Occipital lobe (tissue), 2 donors: ENCODE measurements around the gene CGB2. TPM values are rescaled to one million over a fixed set of nuclear protein-coding genes. Genes with fewer than 3 reads are reported as not detected.
"Not testable (repeated sequence)": the region's sequence is repeated elsewhere in the genome, so short reads cannot be mapped to it uniquely, and the experiment has no call there.

Source experiments
- DNase-seq: peaks from one replicate; lab custom pipeline; 2025; lab: John Stamatoyannopoulos, UW
- total RNA-seq: library from RNA; depleted of rRNA; stranded (reverse); fragments of >200 nt; gene quantifications from one replicate; pipeline ENCODE4 v1.2.3, GENCODE V29; 2014

The CGB2 gene
- total RNA-seq, 1 donor from 2014 or later, result not detected

DNA sequence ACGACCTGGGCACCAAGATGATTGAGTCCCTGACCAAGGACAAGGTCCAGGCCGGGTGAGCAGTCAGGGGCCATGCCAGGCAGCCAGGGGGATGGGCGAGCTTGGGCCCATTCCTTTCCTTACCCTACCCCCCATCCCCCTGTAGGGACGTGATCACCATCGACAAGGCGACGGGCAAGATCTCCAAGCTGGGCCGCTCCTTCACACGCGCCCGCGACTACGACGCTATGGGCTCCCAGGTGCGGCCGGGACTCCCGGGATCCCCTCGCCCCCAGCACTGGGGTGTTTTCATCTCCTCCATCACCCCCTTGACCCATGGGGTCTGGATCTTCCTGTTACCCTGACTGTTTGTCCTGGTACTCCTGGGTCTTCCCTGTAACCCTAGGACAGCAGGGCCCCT is 21.9 kb upstream of the CGB2 start:
- no peak for DNase-seq

DNA sequence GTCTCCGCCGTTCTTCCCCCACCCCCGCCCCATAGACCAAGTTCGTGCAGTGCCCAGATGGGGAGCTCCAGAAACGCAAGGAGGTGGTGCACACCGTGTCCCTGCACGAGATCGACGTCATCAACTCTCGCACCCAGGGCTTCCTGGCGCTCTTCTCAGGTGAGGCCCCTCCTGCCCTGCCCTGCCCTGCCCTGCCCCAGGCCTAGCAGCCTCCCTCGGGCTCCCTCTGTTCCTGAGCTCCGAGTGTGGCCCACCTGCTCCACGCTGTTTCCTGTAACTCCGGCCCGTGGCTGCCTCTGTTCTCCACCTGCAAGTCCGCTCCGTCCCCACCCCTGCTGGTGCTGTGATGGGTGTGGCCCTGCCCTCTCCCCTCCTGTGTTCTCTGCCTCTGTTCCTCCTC is 21.2 kb upstream of the CGB2 start:
- no peak for DNase-seq

DNA sequence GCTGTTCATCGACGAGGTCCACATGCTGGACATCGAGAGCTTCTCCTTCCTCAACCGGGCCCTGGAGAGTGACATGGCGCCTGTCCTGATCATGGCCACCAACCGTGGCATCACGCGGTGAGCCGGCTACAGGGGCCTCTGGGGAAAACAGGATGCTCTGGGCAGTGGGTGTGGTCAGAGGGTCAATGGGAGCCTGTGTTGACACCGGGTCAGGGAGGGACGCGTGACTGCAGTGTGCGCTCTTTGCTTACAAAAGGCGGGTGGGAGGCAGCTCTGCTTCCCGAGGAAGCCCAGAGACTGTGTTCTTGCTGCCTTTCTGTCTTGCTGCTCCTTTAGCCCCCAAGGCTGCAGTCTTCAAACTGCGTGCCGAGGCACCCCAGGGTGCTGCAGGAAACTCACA is 20.5 kb upstream of the CGB2 start:
- no peak for DNase-seq

DNA sequence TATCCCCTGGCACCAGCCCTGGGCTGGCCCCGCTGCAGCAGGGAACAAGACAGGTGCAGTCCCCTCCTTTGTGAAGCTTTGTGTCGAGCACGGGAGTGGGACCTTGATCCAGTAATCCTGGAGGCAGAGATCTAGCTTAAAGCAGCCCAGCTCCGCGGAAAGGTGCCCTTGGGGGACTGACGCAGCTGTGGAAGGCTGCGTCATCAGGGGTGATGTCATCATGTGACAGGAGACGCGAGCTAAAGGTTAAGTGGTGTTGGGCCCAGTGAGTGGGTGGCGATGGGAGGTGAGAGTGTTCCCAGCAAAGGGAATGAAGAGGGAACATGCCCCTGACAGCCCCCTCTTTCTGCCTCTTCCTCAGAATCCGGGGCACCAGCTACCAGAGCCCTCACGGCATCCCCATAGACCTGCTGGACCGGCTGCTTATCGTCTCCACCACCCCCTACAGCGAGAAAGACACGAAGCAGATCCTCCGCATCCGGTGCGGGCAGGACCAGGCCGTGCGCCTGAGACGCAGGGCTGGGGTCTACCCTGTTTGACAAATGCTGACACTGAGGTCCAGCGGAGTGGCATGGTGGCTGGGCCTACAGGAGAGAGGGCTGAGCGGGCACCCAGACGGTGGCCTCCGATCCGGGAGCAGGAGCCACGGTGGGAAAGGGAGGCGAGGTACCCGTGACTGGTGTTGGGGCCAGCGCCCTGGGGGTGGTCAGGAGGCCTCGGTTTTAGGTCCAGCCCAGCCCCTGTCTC is 17.4 kb upstream of the CGB2 start:
- no peak for DNase-seq

DNA sequence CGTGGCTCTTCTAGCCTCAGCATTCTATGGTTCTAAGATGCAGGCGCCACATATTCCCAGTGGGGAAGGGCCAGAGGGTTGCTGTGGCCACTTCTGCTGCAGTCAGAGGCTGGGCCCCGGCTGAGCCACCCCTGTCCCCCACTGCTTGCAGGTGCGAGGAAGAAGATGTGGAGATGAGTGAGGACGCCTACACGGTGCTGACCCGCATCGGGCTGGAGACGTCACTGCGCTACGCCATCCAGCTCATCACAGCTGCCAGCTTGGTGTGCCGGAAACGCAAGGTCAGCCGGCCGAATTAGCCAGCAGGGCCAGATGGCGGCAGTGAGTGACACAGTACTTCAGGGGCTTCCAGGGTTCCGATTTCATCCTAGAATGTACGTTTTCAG is 16.8 kb upstream of the CGB2 start:
- no peak for DNase-seq

DNA sequence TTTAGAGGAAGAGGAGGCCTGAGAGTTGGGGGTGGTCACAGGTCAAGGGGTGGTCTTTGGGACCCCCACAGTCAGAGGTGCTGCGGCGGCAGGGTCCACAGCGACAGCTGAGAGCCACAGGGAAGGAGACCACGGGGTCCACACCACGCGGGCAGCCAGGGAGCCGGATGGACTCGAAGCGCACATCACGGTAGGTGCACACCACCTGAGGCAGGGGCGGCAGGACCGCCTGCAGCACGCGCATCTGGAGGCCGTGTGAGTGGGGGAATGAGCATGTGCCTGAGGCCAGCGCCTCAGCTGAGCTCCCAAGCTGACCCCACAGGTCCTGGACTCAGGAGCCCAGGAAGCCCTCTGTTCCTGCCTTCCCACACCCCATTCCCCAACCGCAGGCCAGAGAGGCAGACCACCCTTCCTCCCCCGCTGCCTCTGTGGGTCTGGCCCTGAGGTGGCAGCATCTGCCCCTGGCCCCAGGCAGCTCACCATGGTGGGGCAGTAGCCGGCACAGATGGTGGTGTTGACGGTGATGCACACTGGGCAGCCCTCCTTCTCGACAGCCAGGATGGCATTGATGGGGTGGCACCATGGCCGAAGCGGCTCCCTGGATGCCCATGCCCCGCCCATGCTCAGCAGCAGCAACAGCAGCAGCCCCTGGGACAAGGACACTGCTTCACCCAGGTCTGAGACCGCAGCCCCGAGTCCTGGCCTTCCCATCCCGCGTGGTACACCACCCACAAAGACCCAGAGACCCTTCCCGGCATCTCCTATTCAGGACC is 15.4 kb upstream of the CGB2 start:
- DNase-seq, result no peak

DNA sequence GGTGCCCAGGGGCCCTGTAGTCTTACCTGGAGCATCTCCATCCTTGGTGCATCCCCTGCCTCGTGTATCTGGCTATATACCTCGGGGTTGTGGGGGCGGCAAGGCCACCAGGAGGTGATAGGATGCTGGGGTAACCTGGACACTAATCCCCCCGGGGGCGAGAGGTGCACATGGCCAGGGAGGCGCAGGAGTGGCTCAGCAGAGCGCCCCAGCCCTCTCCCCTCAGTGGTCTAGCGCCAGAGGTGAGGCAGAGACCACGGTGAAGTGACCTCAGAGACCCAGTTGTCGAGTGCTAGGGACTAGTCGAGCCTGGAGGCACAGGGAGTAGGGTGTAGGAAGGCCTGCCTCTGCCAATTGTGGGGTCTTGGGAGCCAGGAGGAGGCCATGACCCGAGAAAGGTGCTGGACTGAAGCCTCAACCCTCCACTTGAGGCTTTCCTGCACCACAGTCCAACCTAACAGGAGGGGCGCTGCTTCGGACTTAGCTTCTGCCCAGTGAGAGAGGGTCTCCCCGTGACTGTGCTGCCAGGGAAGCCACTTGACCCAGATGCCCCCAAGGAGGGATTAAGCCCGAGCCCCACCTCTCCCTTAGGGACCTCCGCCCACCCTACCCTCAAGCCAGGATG is 14.5 kb upstream of the CGB2 start, which contains the start of gene LHB:
Gene LHB (minus strand): TSS at position 51 of the 625 bp plus-strand sequence. CDS start 10 bp downstream, at position 41.
- DNase-seq, result no peak

DNA sequence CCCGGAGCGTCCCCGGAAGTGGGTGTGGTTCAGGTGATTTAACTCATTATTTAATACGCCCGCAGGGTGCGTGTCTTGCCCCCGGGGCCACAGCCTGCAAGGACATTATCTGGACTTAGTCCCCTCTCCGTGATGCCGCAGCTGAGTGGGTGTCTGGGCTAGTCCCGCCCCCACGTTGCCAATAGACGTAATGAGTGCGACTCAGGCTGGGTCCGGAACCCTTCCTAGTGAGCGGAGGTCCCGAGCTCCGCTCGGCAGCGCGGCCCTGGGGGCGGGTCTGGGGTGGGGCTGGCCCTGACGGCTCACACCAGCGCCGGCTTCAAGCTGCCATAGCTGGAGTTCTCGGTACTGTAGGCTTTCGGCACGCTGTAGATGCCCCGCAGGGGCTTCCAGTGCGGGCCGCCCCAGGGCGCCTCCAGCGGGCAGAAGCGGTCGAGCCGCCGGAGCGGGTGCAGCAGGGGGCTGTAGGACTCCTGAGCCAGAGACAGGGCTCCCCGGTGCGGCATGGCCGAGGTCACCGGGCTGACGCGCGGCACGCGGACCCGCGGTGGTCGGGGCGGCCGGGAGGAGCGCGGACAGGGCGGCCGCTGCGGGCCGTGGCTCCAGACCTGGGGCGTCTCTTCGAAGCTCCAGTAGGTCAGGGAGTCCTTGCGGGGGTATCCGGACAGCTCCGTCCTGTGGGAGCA is 13.9 kb upstream of the CGB2 start:
- DNase-seq, result no peak

DNA sequence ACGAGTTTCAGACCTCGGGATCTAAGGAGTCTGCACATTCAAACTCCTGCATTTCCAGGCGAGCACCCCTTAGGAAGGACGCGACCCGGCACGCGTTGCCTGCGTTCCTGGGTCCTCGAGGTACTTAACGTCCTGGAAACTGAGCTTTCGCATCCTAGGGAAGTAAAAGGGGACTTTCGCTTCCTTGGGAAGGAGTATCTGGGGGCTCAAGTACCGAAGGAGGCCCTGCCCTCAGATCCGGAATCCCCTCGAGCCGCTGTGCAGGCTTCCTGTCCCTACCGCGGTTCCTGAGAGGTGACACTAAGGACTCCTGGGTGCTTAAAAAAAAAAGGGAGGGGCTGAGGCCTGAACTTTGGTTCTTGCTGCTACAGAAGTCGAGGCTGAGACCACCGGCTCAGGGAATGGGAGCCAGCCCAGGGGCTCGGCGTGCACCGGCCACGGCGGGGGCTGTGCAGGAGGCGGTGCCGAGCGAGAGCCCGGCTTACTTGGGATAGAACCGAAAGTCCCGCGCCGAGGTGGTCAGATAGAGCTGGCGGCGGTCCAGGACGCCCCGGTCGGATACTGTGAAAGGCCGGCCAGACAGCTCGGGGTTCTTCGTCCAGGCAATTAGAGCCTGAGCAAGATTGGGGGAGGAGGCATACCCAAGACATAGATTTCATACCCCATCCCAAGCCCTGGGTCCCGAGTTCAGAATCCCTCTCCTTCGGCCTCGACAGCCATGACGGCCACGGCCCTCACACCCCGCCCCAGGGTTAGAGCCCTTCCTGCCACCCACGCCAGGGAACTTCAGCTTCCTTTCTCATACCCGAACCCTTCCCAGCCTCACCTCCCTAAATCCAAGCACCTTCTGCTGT is 13.1 kb upstream of the CGB2 start:
- not testable (repeated sequence) for DNase-seq

DNA sequence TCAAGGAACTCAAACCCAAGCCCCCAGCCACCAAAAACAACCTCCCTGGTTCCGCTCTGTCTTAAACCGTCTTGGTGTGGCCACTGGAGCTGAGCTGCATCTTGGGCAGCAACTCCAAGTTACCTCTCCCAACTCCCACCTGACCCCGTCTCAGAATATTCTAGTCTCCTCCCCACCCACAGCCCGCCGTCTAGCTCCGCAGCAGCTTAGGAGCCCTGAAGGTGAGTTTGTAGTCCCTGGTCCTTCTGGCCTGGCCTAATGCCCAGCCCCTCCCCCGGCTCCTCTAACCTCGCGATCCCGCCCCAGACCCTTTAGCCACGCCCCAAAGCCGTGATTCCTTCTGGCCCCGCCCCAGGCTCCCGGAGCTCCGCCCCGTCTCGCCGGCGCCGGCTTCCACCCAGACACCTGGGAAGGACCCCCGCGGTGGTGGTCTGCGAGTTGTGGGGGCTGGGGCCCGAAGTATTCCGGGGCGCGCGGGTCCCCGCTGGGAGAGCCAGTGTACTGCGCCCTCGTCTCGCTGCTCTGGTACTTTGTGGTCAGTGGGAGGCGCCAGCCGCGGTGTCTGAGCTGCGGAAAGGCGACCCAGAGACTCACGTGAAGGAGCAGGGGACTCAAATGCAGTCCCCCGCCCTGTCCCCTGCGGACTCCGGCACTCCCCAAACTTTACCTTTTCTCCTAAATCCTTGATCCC is 12.3 kb upstream of the CGB2 start:
- DNase-seq, result no peak

DNA sequence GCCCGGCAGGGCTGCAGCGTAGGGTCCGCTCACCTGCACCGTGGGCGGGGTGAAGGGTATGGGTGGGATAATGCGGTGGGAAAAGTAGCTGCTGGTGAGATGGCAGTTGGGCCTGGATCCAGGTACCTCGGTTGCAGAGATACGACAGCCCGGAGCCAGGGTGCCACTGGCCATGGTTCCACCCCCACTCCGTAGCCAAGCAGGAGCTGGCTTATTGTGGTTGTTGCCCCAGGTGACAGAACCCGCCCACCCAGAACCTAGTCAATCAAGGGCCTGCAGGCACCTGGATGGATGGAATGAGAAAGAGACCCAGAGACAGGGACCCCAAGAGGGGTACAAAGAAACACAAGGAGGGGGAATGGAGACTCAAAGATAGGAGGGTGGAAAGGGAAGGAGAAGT is 11.3 kb upstream of the CGB2 start:
- DNase-seq, result no peak

DNA sequence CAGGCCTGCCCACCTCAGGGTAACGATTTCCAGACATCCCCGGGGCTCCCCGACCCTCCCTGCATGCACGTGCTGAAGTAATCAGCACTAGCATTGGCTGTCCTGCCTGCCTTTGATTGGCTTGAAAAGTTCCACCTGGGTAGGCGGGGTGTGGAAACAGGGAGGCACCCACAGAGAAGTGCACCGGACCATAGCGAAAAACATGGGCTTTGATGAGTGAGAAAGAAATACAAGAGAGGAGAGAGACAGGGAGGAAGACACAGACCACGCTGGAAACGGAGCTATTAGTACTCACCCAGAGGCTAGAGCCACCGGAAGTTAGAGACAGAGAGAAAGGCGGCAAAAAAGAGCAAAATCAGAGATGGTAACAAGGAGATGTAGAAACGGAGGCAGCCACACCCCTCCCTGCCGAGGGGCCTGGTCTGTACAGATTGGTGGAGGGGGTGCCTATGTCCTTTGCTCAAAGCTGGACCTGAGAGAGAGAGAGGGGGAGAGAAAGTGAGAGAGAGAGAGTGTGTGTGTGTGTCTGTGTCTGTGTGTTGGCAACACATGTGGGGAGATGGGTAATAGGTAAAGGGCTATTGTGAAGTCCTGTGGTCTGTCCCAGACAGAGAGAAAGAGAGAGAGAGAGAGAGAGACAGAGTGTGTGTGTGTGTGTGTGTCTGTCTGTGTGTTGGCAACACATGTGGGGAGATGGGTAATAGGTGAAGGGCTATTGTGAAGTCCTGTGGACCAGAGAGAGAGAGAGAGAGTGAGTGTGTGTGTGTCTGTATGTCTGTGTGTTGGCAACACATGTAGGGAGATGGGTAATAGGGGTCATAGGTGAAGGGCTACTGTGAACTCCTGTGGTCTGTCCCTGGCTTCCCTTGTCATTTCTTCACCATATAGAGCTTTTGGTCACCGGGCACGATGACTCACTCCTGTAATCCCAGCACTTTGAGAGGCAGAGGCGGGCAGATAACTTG is 10.5 kb upstream of the CGB2 start:
- no peak for DNase-seq

DNA sequence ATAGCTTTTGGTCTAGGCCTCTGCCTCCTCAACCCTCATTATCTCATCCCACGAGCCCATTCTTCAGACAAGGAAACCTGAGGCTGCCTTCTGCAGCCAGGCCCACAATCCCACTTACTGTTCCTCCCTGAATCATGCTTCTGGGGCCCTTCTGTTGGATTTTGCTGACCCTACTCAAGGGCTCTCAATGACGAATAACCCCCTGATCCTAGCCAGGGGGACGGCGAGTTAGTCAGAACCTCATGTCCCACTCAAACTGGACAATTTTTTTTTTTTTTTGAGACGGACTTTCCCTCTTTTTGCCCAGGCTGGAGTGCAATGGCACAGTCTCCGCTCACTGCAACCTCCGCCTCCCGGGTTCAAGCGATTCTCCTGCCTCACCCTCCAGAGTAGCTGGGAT is 9.6 kb upstream of the CGB2 start:
- DNase-seq, result no peak

DNA sequence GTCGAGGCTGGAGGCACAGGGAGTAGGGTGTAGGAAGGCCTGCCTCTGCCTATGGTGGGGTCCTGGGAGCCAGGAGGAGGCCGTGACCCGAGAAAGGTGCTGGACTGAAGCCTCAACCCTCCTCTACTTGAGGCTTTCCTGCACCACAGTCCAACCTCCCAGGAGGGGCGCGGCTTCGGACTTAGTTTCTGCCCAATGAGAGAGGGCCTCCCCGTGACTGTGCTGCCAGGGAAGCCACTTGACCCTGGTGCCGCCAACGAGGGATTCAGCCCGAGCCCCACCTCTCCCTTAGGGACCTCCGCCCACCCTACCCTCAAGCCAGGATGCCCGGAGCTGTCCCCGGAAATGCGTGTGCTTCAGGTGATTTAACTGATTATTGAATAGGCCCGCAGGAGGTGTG is 7.5 kb upstream of the CGB2 start, which contains the start of gene CGB3:
Gene CGB3 (minus strand): TSS at position 101 of the 400 bp plus-strand sequence. CDS start 362 bp downstream, outside the sequence.
- not testable (repeated sequence) for DNase-seq

DNA sequence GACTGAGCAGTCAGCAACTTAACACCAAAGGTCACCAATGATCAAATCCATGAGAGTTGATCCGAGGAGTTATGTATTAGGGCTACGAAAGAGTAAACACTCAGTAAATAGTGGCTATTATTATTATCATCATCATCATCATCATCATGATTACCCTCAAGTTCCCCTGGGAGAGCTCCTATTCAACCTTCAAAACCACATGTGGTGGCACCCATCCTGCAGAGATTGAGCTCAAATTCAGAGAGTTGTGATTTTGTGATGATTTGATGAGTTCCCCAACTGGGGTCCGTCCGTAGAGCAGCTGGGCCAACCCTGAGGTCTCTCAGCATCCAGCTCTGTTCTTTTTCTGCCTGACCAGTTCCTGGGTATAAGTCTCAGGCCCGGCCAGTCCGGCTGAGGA is 6.6 kb upstream of the CGB2 start:
- DNase-seq, result not testable (repeated sequence)

DNA sequence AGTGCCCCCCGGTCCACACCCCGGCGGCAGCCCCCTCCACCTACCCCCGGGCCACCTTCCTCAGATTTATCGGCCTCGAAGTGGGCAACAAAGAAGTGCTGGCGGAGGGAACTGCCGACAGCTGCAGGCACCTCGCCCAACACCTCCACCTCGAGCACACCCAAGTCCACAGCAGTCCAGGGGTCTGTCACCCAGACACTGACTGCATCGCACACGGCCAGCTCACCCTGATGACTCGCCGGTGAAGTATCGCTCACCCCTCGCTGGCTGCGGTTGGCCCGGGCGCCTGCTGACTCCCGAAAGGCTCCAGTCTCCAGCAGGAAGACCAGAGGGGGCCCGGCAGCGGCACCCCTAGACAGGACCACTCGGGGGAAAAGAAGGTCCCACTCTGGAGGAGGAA is 6.1 kb upstream of the CGB2 start:
- not testable (repeated sequence) for DNase-seq

DNA sequence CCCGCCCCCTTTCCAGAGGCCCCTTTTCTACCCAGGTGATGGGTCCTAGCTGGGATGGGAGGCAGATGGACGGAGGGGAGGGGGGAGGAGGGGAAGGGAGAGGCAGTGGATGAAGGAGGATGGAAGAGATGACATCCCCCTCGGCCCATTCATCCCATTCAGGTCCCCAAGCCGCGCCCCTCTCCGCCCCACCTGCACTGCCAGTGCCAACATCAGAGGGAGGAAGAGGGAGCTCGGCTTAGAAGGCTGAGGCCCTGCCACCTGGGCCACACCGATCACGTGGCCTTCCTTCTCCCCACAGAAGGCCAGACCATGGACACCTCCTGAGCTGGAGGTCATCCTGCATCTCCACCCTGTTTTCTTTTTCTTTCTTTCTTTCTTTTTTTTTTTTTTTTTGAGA is 3.0 kb upstream of the CGB2 start:
- DNase-seq, result not testable (repeated sequence)

DNA sequence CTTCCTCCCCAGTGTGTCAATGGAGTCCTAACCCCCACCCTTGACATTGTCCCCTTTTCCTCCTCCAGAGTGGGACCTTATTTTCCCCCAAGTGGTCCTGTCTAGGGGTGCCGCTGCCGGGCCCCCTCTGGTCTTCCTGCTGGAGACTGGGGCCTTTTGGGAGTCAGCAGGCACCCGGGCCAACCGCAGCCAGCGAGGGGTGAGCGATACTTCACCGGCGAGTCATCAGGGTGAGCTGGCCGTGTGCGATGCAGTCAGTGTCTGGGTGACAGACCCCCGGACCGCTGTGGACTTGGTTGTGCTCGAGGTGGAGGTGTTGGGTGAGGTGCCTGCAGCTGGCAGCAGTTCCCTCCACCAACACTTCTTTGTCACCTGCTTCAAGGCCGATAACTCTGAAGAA is 1.9 kb upstream of the CGB2 start:
- not testable (repeated sequence) for DNase-seq

DNA sequence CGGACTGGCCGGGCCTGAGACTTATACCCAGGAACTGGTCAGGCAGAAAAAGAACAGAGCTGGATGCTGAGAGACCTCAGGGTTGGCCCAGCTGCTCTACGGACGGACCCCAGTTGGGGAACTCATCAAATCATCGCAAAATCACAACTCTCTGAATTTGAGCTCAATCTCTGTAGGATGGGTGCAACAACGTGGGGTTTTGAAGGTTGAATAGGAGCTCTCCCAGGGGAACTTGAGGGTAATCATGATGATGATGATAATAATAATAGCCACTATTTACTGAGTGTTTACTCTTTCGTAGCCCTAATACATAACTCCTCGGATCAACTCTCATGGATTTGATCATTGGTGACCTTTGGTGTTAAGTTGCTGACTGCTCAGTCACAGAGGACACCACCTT is 1.4 kb upstream of the CGB2 start:
- not testable (repeated sequence) for DNase-seq
